ENCODE data around the gene DNAH6. TPM values are rescaled to one million over a fixed set of nuclear protein-coding genes. Genes with fewer than 3 reads are reported as not detected.

DNAH6 gene
- total RNA-seq, 4 donors from 2014 or later = 1.00 to 2.9 (median 2.1) TPM

GRCh38 chr2:84839851-84840250 lies 323.6 kb downstream of the DNAH6 start:
- Histone ChIP-seq H3K4me3 (no peak overlapping the region), H3K27ac (no peak overlapping the region), H3K36me3 (peaks cover 0 to 22% (median 0%) of the 10 kb centered on the region in 4 donors), H3K4me1 (no peaks in the 10 kb centered on the region), H3K27me3 (no peaks in the 10 kb centered on the region), H3K9me3 (peaks cover 0 to 5% of the 10 kb centered on the region in 2 donors)
- WGBS, 2 donors (ENCODE audit: low coverage in 1 of 2) = 90% methylated on average over 2 to 4 of the region's 4 CpGs
- no peak for TF ChIP-seq POLR2A (IDR thresholded peaks at IDR 0.05)
- no peak for TF ChIP-seq EP300 (IDR thresholded peaks at IDR 0.05; ENCODE audit: low read depth)
- TF ChIP-seq CTCF (IDR thresholded peaks at IDR 0.05) = no peak
- no peak for DNase-seq
- intact Hi-C loops (cut with DNase I; ENCODE audit: low total_unique reads) (no loop called here), in situ Hi-C loops (cut with MboI; ENCODE audit: low pct_ligation_motif_present in 1 of 4, low pct_unique_long_range_greater_than_20kb in 1 of 4, low sequenced_read_pairs in 3 of 4) (no loop called here)

- peaks cover 0 to under 1% (median 0%) of the 10 kb centered on the region in 4 donors for H3K4me1 ChIP-seq
- peaks cover 0 to 18% (median 0%) of the 10 kb centered on the region in 4 donors for H3K36me3 ChIP-seq
- no peak for DNase-seq
- no peak overlapping the region for H3K4me3 ChIP-seq
- in situ Hi-C loops (cut with MboI; ENCODE audit: low pct_ligation_motif_present in 1 of 4, low pct_unique_long_range_greater_than_20kb in 1 of 4, low sequenced_read_pairs in 3 of 4) = no loop called here
- WGBS, 2 donors (ENCODE audit: low coverage in 1 of 2) = 76 to 92% methylated on average over 2 to 3 of the region's 3 CpGs
- H3K27me3 ChIP-seq = no peaks in the 10 kb centered on the region
- H3K27ac ChIP-seq = no peak overlapping the region
- intact Hi-C loops (cut with DNase I; ENCODE audit: low total_unique reads) = no loop called here
- peaks cover 0 to 5% of the 10 kb centered on the region in 2 donors for H3K9me3 ChIP-seq
- TF ChIP-seq EP300 (IDR thresholded peaks at IDR 0.05; ENCODE audit: low read depth) = no peak
- TF ChIP-seq CTCF (IDR thresholded peaks at IDR 0.05) = no peak
- TF ChIP-seq POLR2AphosphoS5 (IDR thresholded peaks at IDR 0.05) = no peak
- TF ChIP-seq POLR2A (IDR thresholded peaks at IDR 0.05) = no peak
Measured at GRCh38 chr2:84840306-84840705, 324.0 kb downstream of the DNAH6 start.

- 60 to 92% methylated on average over 1 to 6 of the region's 6 CpGs for WGBS, 2 donors (ENCODE audit: low coverage in 1 of 2)
- intact Hi-C loops (cut with DNase I; ENCODE audit: low total_unique reads) (no loop called here), in situ Hi-C loops (cut with MboI; ENCODE audit: low pct_ligation_motif_present in 1 of 4, low pct_unique_long_range_greater_than_20kb in 1 of 4, low sequenced_read_pairs in 3 of 4) (no loop called here)
- Histone ChIP-seq H3K36me3 (peaks cover 0 to 9% (median 0%) of the 10 kb centered on the region in 4 donors), H3K4me1 (peaks cover 0 to 7% (median 4%) of the 10 kb centered on the region in 4 donors), H3K4me3 (no peak overlapping the region), H3K9me3 (peaks cover 0 to under 1% of the 10 kb centered on the region in 2 donors), H3K27me3 (no peaks in the 10 kb centered on the region), H3K27ac (no peak overlapping the region)
- TF ChIP-seq POLR2A (IDR thresholded peaks at IDR 0.05) (no peak), POLR2AphosphoS5 (IDR thresholded peaks at IDR 0.05) (no peak), EP300 (IDR thresholded peaks at IDR 0.05; ENCODE audit: low read depth) (no peak), CTCF (IDR thresholded peaks at IDR 0.05) (no peak)
- no peak for DNase-seq
Measured at GRCh38 chr2:84841577-84841976, 325.3 kb downstream of the DNAH6 start.

GRCh38 chr2:84844141-84844540 lies 327.8 kb downstream of the DNAH6 start:
- 75 to 85% methylated on average over 2 to 8 of the region's 8 CpGs for WGBS, 2 donors (ENCODE audit: low coverage in 1 of 2)
- H3K9me3 ChIP-seq = no peaks in the 10 kb centered on the region
- peaks cover 0 to 17% (median 7%) of the 10 kb centered on the region in 4 donors for H3K4me1 ChIP-seq
- no peaks in the 10 kb centered on the region for H3K27me3 ChIP-seq
- H3K4me3 ChIP-seq = no peak overlapping the region
- no peak for TF ChIP-seq POLR2A (IDR thresholded peaks at IDR 0.05)
- no peak for TF ChIP-seq CTCF (IDR thresholded peaks at IDR 0.05)
- TF ChIP-seq EP300 (IDR thresholded peaks at IDR 0.05; ENCODE audit: low read depth) = no peak
- no peaks in the 10 kb centered on the region for H3K36me3 ChIP-seq
- in situ Hi-C loops (cut with MboI; ENCODE audit: low pct_ligation_motif_present in 1 of 4, low pct_unique_long_range_greater_than_20kb in 1 of 4, low sequenced_read_pairs in 3 of 4) (no loop called here), intact Hi-C loops (cut with DNase I; ENCODE audit: low total_unique reads) (no loop called here)
- no peak for DNase-seq
- H3K27ac ChIP-seq = no peak overlapping the region

Measured in transverse colon (tissue), 4 donors.